ENCODE measurements around the gene EPS8L3. TPM values are rescaled to one million over a fixed set of nuclear protein-coding genes. Genes with fewer than 3 reads are reported as not detected.
A peak's percentile ranks its signal among the peaks of the same experiment; 100 is the strongest.

The EPS8L3 gene
- total and polyA plus RNA-seq, 9 of the 15 experiments (the other 6 are each of a cell fraction or from before 2014, with no cell fraction given): 0.09 to 0.42 (median 0.14) TPM; not detected in 5

GRCh38 chr1:109739738-109740614 lies 23.7 kb downstream of the EPS8L3 start (continued):
- no peak for TF ChIP-seq THAP7 (CRISPR knock-in tag; IDR thresholded peaks at IDR 0.05)
- TF ChIP-seq HMG20B (CRISPR knock-in tag; IDR thresholded peaks at IDR 0.05): no peak
- TF ChIP-seq ZBTB34 (CRISPR knock-in tag; IDR thresholded peaks at IDR 0.05): no peak
- no peak for TF ChIP-seq PRDM10 (IDR thresholded peaks at IDR 0.05; ENCODE audit: partially characterized antibody)
- TF ChIP-seq TBL1XR1 (IDR thresholded peaks at IDR 0.05; ENCODE audit: low read length in 2 of 2): no peak
- TF ChIP-seq NCOA1 (IDR thresholded peaks at IDR 0.05; ENCODE audit: low read depth): no peak
- no peak for TF ChIP-seq ZNF408 (CRISPR knock-in tag; IDR thresholded peaks at IDR 0.05; ENCODE audit: low read depth)
- TF ChIP-seq ATF2 (CRISPR knock-in tag; IDR thresholded peaks at IDR 0.05): no peak
- no peak for TF ChIP-seq ZNF584 (CRISPR knock-in tag; IDR thresholded peaks at IDR 0.05; ENCODE audit: low read depth)
- TF ChIP-seq ASH1L (IDR thresholded peaks at IDR 0.05; ENCODE audit: borderline replicate concordance, low read depth, partially characterized antibody): no peak
- no peak for TF ChIP-seq NFRKB (IDR thresholded peaks at IDR 0.05; ENCODE audit: low read depth)
- no peak for TF ChIP-seq DDX20 (tag; IDR thresholded peaks at IDR 0.05; ENCODE audit: low read depth)
- no peak for TF ChIP-seq RBM22 (IDR thresholded peaks at IDR 0.05; ENCODE audit: low read depth, low read length, poor library complexity, severe bottlenecking)
- peak; percentile 50 for TF ChIP-seq CXXC5 (CRISPR knock-in tag; IDR thresholded peaks at IDR 0.05)
- TF ChIP-seq CHCHD3 (CRISPR knock-in tag; IDR thresholded peaks at IDR 0.05): no peak
- TF ChIP-seq SREBF1 (IDR thresholded peaks at IDR 0.05; ENCODE audit: borderline replicate concordance, low read depth, low read length): no peak
- no peak for TF ChIP-seq HLTF (IDR thresholded peaks at IDR 0.05)
- no peak for TF ChIP-seq THRB (CRISPR knock-in tag; conservative IDR thresholded peaks at IDR 0.05)
- TF ChIP-seq RBM17 (IDR thresholded peaks at IDR 0.05; ENCODE audit: borderline replicate concordance, low read depth, low read length): no peak
